GM23338 (cell line): ENCODE measurements around the gene FANCD2OS. TPM values are rescaled to one million over a fixed set of nuclear protein-coding genes. Genes with fewer than 3 reads are reported as not detected.
"Not testable (repeated sequence)": the region's sequence is repeated elsewhere in the genome, so short reads cannot be mapped to it uniquely, and the experiment has no call there.

ENCODE experiments used
- ATAC-seq: fragments of 200-7000 bp; cut with Tn5 transposase; 3 replicates; pipeline ENCODE4 v1.9.1; 2020
- DNase-seq: peaks from one replicate; pipeline ENCODE4 v3.0.0-alpha.2; 2015; ENCODE audit warnings: low spot score
- H2AFZ ChIP-seq: fragments of 200-600 bp; sonication (generic); 2 replicates; pipeline ENCODE4 v1.8.0; 2016; ENCODE audit warnings: antibody characterized with exemption, mild to moderate bottlenecking, moderate library complexity
- H3F3A ChIP-seq: fragments of 200-600 bp; sonication (generic); replicated peaks from 2 replicates; pipeline ENCODE4 v1.8.0; 2017; ENCODE audit warnings: antibody characterized with exemption, mixed run types, low read depth
- H3K27ac ChIP-seq: fragments of 200-600 bp; sonication (generic); 2 replicates; pipeline ENCODE4 v1.6.1; 2016; ENCODE audit warnings: low read depth
- H3K27me3 ChIP-seq: fragments of 200-600 bp; sonication (generic); 2 replicates; pipeline ENCODE4 v1.8.0; 2016; ENCODE audit warnings: mild to moderate bottlenecking, mixed run types, moderate library complexity; ENCODE audit not compliant: insufficient read depth
- H3K36me3 ChIP-seq: fragments of 200-600 bp; sonication (generic); 2 replicates; pipeline ENCODE4 v1.8.0; 2016; ENCODE audit warnings: mild to moderate bottlenecking; ENCODE audit not compliant: insufficient read depth
- H3K4me1 ChIP-seq: fragments of 200-600 bp; sonication (generic); 2 replicates; pipeline ENCODE4 v1.8.0; 2016; ENCODE audit warnings: mild to moderate bottlenecking, moderate library complexity; ENCODE audit not compliant: insufficient read depth
- H3K4me2 ChIP-seq: fragments of 200-600 bp; sonication (generic); 2 replicates; pipeline ENCODE4 v1.7.1; 2017; ENCODE audit warnings: mixed run types
- H3K4me3 ChIP-seq: fragments of 200-600 bp; sonication (generic); 2 replicates; pipeline ENCODE4 v1.6.1; 2016; ENCODE audit warnings: mixed run types
- H3K79me2 ChIP-seq: fragments of 200-600 bp; sonication (generic); replicated peaks from 2 replicates; pipeline ENCODE4 v1.8.0; 2017; ENCODE audit warnings: mild to moderate bottlenecking; ENCODE audit not compliant: insufficient read depth
- H3K9me2 ChIP-seq: fragments of 200-600 bp; sonication (generic); 2 replicates; pipeline ENCODE4 v1.8.0; 2017; ENCODE audit not compliant: insufficient read depth
- H4K20me1 ChIP-seq: fragments of 200-600 bp; sonication (generic); replicated peaks from 2 replicates; pipeline ENCODE4 v1.8.0; 2017; ENCODE audit warnings: mild to moderate bottlenecking; ENCODE audit not compliant: insufficient read depth
- H3K27ac Mint-ChIP-seq: 2 replicates; pipeline ENCODE4 v1.8.0; 2020; ENCODE audit warnings: inconsistent platforms, mild to moderate bottlenecking, moderate library complexity, mixed read lengths
- H3K27me3 Mint-ChIP-seq: 3 replicates; pipeline ENCODE4 v1.8.0; 2022; ENCODE audit warnings: low read depth, mild to moderate bottlenecking, moderate library complexity, mixed read lengths, inconsistent platforms; ENCODE audit not compliant: insufficient read depth, poor library complexity
- H3K36me3 Mint-ChIP-seq: 3 replicates; pipeline ENCODE4 v1.8.0; 2021; ENCODE audit warnings: low read depth, mild to moderate bottlenecking, inconsistent platforms, moderate library complexity, mixed read lengths
- H3K4me1 Mint-ChIP-seq: 3 replicates; pipeline ENCODE4 v1.8.0; 2020; ENCODE audit warnings: mild to moderate bottlenecking, inconsistent platforms, mixed read lengths
- H3K4me3 Mint-ChIP-seq: 3 replicates; pipeline ENCODE4 v1.8.0; 2021; ENCODE audit warnings: moderate library complexity, mild to moderate bottlenecking, inconsistent platforms, mixed read lengths
- H3K9me3 Mint-ChIP-seq: 3 replicates; pipeline ENCODE4 v1.8.0; 2020; ENCODE audit warnings: moderate library complexity, mild to moderate bottlenecking, inconsistent platforms, mixed read lengths
- CREB1 ChIP-seq: fragments of 250-450 bp; sonication (Bioruptor Pico); IDR thresholded peaks from 2 replicates; pipeline ENCODE4 v1.5.0; 2020; ENCODE audit warnings: low read depth, mild to moderate bottlenecking, moderate library complexity
- EZH2 ChIP-seq: fragments of 200-600 bp; sonication (generic); IDR thresholded peaks from one replicate; pipeline ENCODE4 v1.8.0; 2017; ENCODE audit warnings: antibody characterized with exemption, mild to moderate bottlenecking, low read depth; ENCODE audit not compliant: unreplicated experiment
- EZH2phosphoT487 ChIP-seq: fragments of 200-600 bp; sonication (generic); IDR thresholded peaks from one replicate; pipeline ENCODE4 v1.8.1; 2018; ENCODE audit warnings: antibody characterized with exemption; ENCODE audit not compliant: unreplicated experiment
- JUNB ChIP-seq: IDR thresholded peaks from one replicate; pipeline ENCODE4 v1.6.1; 2016; ENCODE audit warnings: antibody characterized with exemption; ENCODE audit not compliant: unreplicated experiment
- POLR2AphosphoS5 ChIP-seq: IDR thresholded peaks from 2 replicates; pipeline ENCODE4 v1.6.1; 2016; ENCODE audit warnings: antibody characterized with exemption, low read depth
- REST ChIP-seq: IDR thresholded peaks from one replicate; pipeline ENCODE4 v1.6.1; 2018; ENCODE audit warnings: antibody characterized with exemption; ENCODE audit not compliant: unreplicated experiment
- STAT1 ChIP-seq: IDR thresholded peaks from one replicate; pipeline ENCODE4 v1.6.1; 2016; ENCODE audit warnings: antibody characterized with exemption; ENCODE audit not compliant: unreplicated experiment
- ZNF114 ChIP-seq: fragments of 250-450 bp; sonication (Bioruptor Pico); IDR thresholded peaks from 2 replicates; pipeline ENCODE4 v1.5.0; 2020; ENCODE audit warnings: mild to moderate bottlenecking, moderate library complexity
- polyA plus RNA-seq: library from polyadenylated mRNA; unstranded; fragments of >200 nt; fragmentation: Nextera tagmentation; extraction: Ambion mirVana; gene quantifications from 2 replicates; pipeline ENCODE4 v1.2.1, GENCODE V29; 2016
- total RNA-seq: library from RNA; depleted of rRNA; stranded (reverse); fragments of >200 nt; shearing (Covaris generic); gene quantifications from 2 replicates; pipeline ENCODE4 v1.2.3, GENCODE V29; 2014
- TF ChIP-seq, protein P1 (sequence below): fragments of 250-450 bp; sonication (Bioruptor Pico); IDR thresholded peaks from 2 replicates; pipeline ENCODE4 v1.5.0; 2020; ENCODE audit warnings: mild to moderate bottlenecking, moderate library complexity

FANCD2OS gene
- total and polyA plus RNA-seq, 2 experiments from 2014 or later, result 0.94 TPM; not detected in 1

DNA sequence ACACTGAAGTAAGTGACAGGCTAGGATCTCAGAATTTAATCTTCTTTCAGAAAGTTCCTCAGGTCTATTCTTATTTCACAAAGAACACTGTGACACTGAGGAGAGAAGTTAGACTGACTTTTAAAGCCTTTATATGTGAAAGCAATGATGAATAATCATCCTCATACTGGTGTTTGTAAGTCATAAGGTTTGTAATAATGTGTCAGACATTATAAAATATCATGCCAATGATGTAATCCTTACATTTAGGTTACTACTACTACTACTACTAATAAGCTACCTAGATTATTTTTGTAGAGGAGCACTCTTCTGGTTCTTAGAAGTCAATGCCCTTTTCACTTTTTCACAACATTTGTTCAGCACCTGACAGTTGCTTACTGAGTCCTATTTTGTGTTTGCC is 33.4 kb downstream of the FANCD2OS start:
- Histone ChIP-seq H3K4me2 (no peak overlapping the region), H3K36me3 (peaks cover 31% of the 10 kb centered on the region), H3K27ac (no peak overlapping the region), H3K4me1 (no peaks in the 10 kb centered on the region), H3F3A (no peaks in the 10 kb centered on the region), H4K20me1 (no peaks in the 10 kb centered on the region), H3K79me2 (no peaks in the 10 kb centered on the region), H3K4me3 (no peak overlapping the region), H3K27me3 (no peaks in the 10 kb centered on the region), H3K9me2 (no peaks in the 10 kb centered on the region), H2AFZ (no peak overlapping the region)
- peaks cover 54% of the 10 kb centered on the region for H3K36me3 Mint-ChIP-seq
- H3K9me3 Mint-ChIP-seq, result no peaks in the 10 kb centered on the region
- no peak overlapping the region for H3K27ac Mint-ChIP-seq
- DNase-seq (no peak), ATAC-seq (no peak)
- H3K27me3 Mint-ChIP-seq, result peaks cover 2% of the 10 kb centered on the region
- no peaks in the 10 kb centered on the region for H3K4me1 Mint-ChIP-seq
- TF ChIP-seq POLR2AphosphoS5, result no peak
- no peak for TF ChIP-seq EZH2
- no peak for TF ChIP-seq REST
- no peak for TF ChIP-seq STAT1
- TF ChIP-seq EZH2phosphoT487, result no peak
- no peak for TF ChIP-seq JUNB
- TF ChIP-seq, protein P1, sequence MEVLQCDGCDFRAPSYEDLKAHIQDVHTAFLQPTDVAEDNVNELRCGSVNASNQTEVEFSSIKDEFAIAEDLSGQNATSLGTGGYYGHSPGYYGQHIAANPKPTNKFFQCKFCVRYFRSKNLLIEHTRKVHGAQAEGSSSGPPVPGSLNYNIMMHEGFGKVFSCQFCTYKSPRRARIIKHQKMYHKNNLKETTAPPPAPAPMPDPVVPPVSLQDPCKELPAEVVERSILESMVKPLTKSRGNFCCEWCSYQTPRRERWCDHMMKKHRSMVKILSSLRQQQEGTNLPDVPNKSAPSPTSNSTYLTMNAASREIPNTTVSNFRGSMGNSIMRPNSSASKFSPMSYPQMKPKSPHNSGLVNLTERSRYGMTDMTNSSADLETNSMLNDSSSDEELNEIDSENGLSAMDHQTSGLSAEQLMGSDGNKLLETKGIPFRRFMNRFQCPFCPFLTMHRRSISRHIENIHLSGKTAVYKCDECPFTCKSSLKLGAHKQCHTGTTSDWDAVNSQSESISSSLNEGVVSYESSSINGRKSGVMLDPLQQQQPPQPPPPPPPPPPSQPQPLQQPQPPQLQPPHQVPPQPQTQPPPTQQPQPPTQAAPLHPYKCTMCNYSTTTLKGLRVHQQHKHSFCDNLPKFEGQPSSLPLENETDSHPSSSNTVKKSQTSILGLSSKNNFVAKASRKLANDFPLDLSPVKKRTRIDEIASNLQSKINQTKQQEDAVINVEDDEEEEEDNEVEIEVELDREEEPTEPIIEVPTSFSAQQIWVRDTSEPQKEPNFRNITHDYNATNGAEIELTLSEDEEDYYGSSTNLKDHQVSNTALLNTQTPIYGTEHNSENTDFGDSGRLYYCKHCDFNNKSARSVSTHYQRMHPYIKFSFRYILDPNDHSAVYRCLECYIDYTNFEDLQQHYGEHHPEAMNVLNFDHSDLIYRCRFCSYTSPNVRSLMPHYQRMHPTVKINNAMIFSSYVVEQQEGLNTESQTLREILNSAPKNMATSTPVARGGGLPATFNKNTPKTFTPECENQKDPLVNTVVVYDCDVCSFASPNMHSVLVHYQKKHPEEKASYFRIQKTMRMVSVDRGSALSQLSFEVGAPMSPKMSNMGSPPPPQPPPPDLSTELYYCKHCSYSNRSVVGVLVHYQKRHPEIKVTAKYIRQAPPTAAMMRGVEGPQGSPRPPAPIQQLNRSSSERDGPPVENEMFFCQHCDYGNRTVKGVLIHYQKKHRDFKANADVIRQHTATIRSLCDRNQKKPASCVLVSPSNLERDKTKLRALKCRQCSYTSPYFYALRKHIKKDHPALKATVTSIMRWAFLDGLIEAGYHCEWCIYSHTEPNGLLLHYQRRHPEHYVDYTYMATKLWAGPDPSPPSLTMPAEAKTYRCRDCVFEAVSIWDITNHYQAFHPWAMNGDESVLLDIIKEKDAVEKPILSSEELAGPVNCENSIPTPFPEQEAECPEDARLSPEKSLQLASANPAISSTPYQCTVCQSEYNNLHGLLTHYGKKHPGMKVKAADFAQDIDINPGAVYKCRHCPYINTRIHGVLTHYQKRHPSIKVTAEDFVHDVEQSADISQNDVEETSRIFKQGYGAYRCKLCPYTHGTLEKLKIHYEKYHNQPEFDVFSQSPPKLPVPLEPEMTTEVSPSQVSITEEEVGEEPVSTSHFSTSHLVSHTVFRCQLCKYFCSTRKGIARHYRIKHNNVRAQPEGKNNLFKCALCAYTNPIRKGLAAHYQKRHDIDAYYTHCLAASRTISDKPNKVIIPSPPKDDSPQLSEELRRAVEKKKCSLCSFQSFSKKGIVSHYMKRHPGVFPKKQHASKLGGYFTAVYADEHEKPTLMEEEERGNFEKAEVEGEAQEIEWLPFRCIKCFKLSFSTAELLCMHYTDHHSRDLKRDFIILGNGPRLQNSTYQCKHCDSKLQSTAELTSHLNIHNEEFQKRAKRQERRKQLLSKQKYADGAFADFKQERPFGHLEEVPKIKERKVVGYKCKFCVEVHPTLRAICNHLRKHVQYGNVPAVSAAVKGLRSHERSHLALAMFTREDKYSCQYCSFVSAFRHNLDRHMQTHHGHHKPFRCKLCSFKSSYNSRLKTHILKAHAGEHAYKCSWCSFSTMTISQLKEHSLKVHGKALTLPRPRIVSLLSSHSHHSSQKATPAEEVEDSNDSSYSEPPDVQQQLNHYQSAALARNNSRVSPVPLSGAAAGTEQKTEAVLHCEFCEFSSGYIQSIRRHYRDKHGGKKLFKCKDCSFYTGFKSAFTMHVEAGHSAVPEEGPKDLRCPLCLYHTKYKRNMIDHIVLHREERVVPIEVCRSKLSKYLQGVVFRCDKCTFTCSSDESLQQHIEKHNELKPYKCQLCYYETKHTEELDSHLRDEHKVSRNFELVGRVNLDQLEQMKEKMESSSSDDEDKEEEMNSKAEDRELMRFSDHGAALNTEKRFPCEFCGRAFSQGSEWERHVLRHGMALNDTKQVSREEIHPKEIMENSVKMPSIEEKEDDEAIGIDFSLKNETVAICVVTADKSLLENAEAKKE (CRISPR knock-in tag), result no peak
- TF ChIP-seq CREB1 (CRISPR knock-in tag), result no peak
- TF ChIP-seq ZNF114, result no peak
- H3K4me3 Mint-ChIP-seq, result no peak overlapping the region

DNA sequence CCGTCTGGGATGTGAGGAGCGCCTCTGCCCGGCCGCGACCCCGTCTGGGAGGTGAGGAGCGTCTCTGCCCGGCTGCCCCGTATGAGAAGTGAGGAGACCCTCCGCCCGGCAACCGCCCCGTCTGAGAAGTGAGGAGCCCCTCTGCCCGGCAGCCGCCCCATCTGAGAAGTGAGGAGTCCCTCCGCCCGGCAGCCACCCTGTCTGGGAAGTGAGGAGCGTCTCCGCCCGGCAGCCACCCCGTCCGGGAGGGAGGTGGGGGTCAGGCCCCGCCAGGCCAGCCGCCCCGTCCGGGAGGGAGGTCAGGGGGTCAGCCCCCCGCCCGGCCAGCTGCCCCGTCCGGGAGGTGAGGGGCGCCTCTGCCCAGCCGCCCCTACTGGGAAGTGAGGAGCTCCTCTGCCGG is 38.0 kb downstream of the FANCD2OS start:
- not testable (repeated sequence) for H3F3A ChIP-seq, H3K27me3 ChIP-seq, H3K4me1 Mint-ChIP-seq, H2AFZ ChIP-seq, H3K27ac ChIP-seq, H3K4me2 ChIP-seq, H3K9me2 ChIP-seq, H3K4me3 ChIP-seq, H3K4me3 Mint-ChIP-seq, DNase-seq, H3K27ac Mint-ChIP-seq, H3K4me1 ChIP-seq, ATAC-seq, H3K27me3 Mint-ChIP-seq, H3K79me2 ChIP-seq, H4K20me1 ChIP-seq
- H3K9me3 Mint-ChIP-seq, result peaks cover 15% of the 10 kb centered on the region
- H3K36me3 ChIP-seq, result peaks cover 42% of the 10 kb centered on the region
- H3K36me3 Mint-ChIP-seq, result peaks cover 65% of the 10 kb centered on the region
